ENCODE measurements around the gene DPF3.

The DPF3 gene

DNA sequence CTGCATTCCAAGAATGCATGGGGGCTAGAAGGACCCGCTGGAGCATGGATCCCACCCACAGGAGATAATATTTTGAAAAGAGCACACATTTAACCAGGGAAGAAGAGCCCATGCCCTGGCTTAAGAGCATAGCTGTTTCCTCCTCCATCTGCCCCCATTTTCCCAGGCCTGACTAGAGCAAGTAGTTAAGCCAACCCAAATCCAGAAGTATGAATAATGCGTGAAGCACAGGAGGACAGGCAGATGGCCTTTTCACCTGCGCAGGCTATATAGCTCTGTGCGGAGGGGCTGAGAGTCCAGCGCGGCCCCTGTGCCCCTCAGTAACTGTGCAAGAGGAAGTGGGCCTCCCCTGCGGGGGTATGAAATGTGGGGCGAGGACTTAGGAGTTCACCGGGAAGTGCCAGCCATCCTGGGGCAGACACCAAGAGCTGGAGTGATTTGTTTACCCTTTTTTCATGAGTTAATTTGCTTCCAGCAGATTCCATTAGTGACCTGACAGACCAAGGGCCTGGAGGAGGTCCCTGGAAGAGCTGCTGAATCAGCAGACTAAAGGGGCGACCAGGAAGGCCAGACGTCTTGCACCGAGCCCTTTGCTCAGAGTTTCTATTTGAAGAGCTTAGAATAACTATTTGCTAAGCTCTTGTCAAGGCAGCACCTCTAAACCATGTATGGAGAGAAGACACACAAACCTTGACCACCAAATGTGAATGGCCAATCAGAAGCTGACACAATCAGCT, 37.2 kb downstream of the DPF3 start:
- TF ChIP-seq, protein P1, sequence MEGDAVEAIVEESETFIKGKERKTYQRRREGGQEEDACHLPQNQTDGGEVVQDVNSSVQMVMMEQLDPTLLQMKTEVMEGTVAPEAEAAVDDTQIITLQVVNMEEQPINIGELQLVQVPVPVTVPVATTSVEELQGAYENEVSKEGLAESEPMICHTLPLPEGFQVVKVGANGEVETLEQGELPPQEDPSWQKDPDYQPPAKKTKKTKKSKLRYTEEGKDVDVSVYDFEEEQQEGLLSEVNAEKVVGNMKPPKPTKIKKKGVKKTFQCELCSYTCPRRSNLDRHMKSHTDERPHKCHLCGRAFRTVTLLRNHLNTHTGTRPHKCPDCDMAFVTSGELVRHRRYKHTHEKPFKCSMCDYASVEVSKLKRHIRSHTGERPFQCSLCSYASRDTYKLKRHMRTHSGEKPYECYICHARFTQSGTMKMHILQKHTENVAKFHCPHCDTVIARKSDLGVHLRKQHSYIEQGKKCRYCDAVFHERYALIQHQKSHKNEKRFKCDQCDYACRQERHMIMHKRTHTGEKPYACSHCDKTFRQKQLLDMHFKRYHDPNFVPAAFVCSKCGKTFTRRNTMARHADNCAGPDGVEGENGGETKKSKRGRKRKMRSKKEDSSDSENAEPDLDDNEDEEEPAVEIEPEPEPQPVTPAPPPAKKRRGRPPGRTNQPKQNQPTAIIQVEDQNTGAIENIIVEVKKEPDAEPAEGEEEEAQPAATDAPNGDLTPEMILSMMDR (IDR thresholded peaks at IDR 0.05): no peak

DNA sequence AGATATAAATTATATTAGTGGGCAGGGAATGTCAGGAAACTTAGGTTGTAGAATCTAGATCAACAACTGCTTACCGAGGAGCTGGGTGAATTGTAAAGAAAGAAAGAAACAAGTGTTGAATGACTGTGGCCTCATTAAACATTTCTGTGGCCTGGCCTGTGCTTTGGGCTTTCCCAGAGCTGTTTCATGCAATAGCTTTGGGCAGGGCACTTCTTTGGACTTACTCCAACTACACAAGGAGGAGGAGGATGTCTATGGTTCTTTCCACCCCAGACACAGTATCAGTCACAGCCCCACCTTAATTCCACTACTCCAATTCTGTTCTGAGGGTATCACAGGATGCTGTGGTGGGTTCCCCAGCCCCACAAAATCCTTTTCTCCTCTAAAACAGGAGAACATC, 38.0 kb downstream of the DPF3 start:
- TF ChIP-seq, protein P1 (IDR thresholded peaks at IDR 0.05): no peak

DNA sequence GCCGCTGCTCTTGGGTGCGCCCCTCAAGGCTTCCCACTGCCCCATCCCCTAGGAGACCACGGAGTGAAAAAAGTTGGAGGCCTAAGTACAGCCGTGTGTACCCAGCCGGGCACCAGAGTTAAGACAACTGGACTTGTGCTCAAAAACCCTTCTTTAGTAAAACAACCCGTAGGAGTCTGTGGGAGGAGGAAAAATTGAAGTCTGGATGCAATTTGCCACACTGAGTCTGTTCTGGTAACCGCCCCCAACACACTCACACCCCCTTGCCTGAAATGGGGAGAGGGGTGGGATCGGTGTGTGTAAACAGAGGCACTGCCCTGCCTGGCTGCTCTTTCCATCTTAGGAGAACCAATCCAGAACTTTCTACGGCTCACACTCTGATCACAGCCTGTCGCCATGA, 41.7 kb downstream of the DPF3 start:
- TF ChIP-seq, protein P1 (IDR thresholded peaks at IDR 0.05): no peak

DNA sequence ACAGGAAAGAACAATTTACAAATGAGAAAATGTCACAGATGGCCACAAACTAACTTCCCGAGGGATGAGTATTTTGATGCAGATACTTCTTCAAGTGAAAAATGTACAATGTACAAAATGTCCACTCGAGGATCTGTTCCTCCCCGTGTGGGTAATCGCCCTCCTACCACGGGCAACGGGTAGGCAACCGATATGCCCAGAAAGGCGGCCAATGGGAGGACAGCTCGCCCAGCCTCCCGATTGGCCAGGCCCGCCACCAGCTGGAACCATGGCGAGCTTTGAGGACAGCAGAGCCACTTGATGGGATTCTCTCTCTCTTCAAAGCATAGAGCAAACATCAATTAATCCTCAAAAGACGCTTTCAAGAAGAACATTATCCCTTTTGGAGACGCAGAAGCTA, 42.3 kb downstream of the DPF3 start:
- TF ChIP-seq, protein P1 (IDR thresholded peaks at IDR 0.05): no peak

DNA sequence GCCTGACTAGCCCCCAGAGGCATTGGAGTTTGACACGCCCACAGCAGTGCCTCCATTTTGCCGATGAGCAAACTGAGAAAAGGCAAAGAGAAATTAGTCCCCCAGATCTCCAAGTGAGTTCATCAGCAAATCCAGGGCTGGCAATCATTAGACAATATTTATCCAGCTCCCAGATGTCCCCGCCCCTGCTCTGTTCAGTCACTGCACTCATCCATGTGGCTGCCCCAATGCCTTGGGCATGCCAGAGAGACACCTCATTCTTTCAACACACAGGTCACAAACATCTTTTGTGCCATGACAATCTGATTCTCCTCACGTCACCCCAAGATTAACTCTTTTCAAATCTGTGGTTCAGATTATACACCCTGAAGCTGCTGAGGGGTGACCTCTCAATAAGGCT, 43.5 kb downstream of the DPF3 start:
- TF ChIP-seq, protein P1 (IDR thresholded peaks at IDR 0.05): no peak

DNA sequence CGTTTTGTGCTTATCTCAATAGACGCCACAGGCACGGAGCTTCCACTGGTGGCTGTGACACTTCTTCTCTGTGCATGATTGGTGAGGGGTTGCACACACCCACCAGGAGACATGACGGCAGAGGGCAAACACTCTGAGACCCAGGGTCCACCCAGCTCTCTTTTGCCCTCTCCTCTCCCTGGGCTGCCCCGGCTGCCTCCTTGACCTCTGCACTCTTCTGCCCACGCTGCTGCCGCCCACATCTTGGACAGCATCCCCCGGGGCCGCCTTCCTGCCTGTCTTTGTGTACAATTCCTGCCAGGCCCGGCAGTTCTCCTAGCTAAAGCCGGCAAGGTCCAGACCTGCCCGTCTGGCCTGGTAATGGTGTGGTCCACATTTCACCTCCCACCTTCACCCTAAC, 44.7 kb downstream of the DPF3 start:
- TF ChIP-seq, protein P1 (IDR thresholded peaks at IDR 0.05): no peak

DNA sequence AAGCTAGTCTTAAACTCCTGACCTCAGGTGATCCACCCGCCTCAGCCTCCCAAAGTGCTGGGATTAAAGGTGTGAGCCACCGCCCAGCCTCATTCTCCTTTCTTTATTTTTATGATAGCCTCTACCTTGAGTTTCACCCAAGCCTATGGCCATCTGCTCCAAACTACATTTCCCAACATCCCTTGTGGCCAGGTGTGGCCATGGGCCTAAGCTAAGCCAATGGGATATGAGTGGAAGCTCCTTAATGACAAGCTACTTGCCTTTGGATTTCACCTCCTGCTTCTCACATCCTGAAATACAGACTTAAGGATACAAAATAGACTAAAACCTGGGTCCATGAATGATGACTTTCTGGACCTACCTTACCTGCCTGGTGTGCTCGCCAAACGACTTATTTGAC, 46.2 kb downstream of the DPF3 start:
- TF ChIP-seq, protein P1 (IDR thresholded peaks at IDR 0.05): no peak

DNA sequence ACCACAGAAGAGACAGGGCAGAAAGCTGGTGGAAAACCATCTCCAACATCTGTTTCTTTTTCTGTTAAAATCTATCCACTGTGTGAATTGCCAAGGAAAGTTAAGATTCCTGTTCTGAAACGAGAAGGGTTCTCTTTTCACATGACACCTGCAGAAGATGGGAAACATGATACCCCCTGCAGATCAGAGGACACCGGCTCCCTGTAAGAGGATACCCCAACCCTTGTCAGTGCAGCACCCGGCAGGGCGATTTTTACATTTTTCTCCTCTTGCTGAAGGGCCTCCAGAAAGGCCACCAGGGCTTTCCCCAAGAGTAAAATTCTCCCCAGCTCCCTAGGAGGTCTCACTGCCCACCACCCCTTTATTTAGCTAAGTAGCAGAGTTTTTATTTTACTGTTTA, 48.2 kb downstream of the DPF3 start:
- TF ChIP-seq, protein P1 (IDR thresholded peaks at IDR 0.05): no peak

Measured in LNCAP (cell line).